ENCODE data around the gene HOXD3.

DNA sequence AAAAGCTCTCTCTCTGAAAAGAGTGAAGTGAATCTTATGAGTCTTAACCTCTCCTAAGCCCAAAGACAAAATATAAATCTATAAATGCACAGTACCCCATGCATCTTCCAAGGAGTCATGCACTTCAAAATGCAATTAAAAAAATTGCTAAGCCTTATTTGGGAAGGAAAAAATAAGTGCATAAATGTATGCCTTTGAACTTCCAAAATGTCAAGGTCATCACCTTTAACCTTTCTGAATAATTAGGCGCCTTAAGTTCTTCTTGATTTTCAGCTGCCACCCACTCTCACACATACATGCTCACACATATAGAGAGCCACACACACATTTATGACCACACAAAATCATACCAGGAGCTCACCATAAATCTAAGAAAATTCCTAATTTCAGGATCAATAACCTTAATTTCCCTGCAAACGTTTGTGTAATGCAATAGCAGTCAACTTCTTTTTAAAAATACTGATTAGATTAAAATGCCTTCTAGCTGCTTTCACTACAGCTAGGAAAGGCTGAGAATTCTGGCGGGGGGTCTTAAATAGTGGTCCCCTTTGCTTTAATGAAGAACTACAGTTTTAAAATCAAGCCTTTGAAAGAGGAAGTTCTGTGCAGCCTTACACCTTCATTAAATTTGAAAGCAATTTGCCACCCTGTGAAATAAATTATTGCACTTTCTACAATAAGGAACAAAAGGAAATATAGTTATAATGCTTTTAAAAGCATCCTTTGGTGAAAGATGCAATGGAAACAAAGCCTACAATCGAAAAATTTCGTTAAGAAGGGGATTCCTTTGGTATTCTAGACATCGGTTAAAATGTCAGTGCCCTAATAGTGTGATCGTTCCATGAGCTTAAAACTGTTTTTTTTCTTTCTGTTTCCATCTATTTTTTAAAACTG lies 46.4 kb upstream of the HOXD3 start:
- TF ChIP-seq CTCF (IDR thresholded peaks at IDR 0.05) (no peak), ZNF232 (CRISPR knock-in tag; IDR thresholded peaks at IDR 0.05) (no peak), NR2C2 (CRISPR knock-in tag; IDR thresholded peaks at IDR 0.05) (no peak)
- TF ChIP-seq, protein P1, sequence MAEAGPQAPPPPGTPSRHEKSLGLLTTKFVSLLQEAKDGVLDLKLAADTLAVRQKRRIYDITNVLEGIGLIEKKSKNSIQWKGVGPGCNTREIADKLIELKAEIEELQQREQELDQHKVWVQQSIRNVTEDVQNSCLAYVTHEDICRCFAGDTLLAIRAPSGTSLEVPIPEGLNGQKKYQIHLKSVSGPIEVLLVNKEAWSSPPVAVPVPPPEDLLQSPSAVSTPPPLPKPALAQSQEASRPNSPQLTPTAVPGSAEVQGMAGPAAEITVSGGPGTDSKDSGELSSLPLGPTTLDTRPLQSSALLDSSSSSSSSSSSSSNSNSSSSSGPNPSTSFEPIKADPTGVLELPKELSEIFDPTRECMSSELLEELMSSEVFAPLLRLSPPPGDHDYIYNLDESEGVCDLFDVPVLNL (CRISPR knock-in tag; IDR thresholded peaks at IDR 0.05; ENCODE audit: borderline replicate concordance, low read depth): no peak

Data from WTC11 (cell line).